Measurements from ENCODE around the gene HCAR1.
A peak's percentile ranks its signal among the peaks of the same experiment; 100 is the strongest.

HCAR1 gene

GRCh38 chr12:122749569-122750332 is 19.1 kb upstream of the HCAR1 start:
- TF ChIP-seq CTCF (IDR thresholded peaks at IDR 0.05; ENCODE audit: insufficient read depth, missing control alignments): no peak
- FAIRE-seq: no peak
- DNase-seq (ENCODE audit: insufficient read length, low spot score): peak; percentile 52

GRCh38 chr12:122747224-122748135 is 16.8 kb upstream of the HCAR1 start:
- no peak for TF ChIP-seq CTCF (IDR thresholded peaks at IDR 0.05; ENCODE audit: insufficient read depth, missing control alignments)
- DNase-seq (ENCODE audit: insufficient read length, low spot score) (no peak), FAIRE-seq (no peak)

GRCh38 chr12:122743895-122744525 is 13.4 kb upstream of the HCAR1 start:
- TF ChIP-seq CTCF (IDR thresholded peaks at IDR 0.05; ENCODE audit: insufficient read depth, missing control alignments): no peak
- DNase-seq (ENCODE audit: insufficient read length, low spot score) (no peak), FAIRE-seq (no peak)

- TF ChIP-seq CTCF (IDR thresholded peaks at IDR 0.05; ENCODE audit: insufficient read depth, missing control alignments): no peak
- no peak for FAIRE-seq
- DNase-seq (ENCODE audit: insufficient read length, low spot score): no peak
Observed at GRCh38 chr12:122740351-122740750, 9.7 kb upstream of the HCAR1 start.

GRCh38 chr12:122738571-122738970 is 7.9 kb upstream of the HCAR1 start:
- TF ChIP-seq CTCF (IDR thresholded peaks at IDR 0.05; ENCODE audit: insufficient read depth, missing control alignments): no peak
- DNase-seq (ENCODE audit: insufficient read length, low spot score) (no peak), FAIRE-seq (no peak)

- FAIRE-seq: no peak
- DNase-seq (ENCODE audit: insufficient read length, low spot score): no peak
- TF ChIP-seq CTCF (IDR thresholded peaks at IDR 0.05; ENCODE audit: insufficient read depth, missing control alignments): no peak
Observed at GRCh38 chr12:122732611-122733010, 2.0 kb upstream of the HCAR1 start.

Measured in D721Med (cell line).